Upper lobe of right lung (tissue), 1 donor: Measurements from ENCODE around the gene NAALADL1. TPM values are rescaled to one million over a fixed set of nuclear protein-coding genes. Genes with fewer than 3 reads are reported as not detected.

Experiments used
- ATAC-seq: fragments of 200-7000 bp; cut with Tn5 transposase; one replicate; pipeline ENCODE4 v1.9.1; 2020; ENCODE audit warnings: mild to moderate bottlenecking, moderate library complexity
- DNase-seq: peaks from one replicate; pipeline ENCODE4 v3.0.0-alpha.2; 2020
- H3K27ac ChIP-seq: fragments of 200-600 bp; one replicate; pipeline ENCODE4 v1.8.0; 2022
- H3K27me3 ChIP-seq: fragments of 200-600 bp; one replicate; pipeline ENCODE4 v1.8.0; 2022; ENCODE audit warnings: mild to moderate bottlenecking
- H3K36me3 ChIP-seq: fragments of 200-600 bp; one replicate; pipeline ENCODE4 v1.8.0; 2022
- H3K4me1 ChIP-seq: fragments of 200-600 bp; one replicate; pipeline ENCODE4 v1.8.0; 2022
- H3K4me3 ChIP-seq: fragments of 200-600 bp; one replicate; pipeline ENCODE4 v1.8.0; 2022; ENCODE audit warnings: mild to moderate bottlenecking
- H3K9me3 ChIP-seq: fragments of 200-600 bp; one replicate; pipeline ENCODE4 v1.8.0; 2022
- intact Hi-C: fragments of 100-400 bp; cut with DNase I; formaldehyde crosslinking; loops from one replicate; pipeline ENCODE4 v1.11.0; 2022
- total RNA-seq: library from RNA; stranded (reverse); fragmentation: NEBNext Ultra II Directional; extraction: Animal tissue kit (Norgen Biotek cat#: 25700); gene quantifications from one replicate; pipeline ENCODE4 v1.2.1, GENCODE V29; 2021
- TF ChIP-seq, protein P1 (sequence below): fragments of 200-600 bp; IDR thresholded peaks from one replicate; pipeline ENCODE4 v1.8.0; 2022; ENCODE audit warnings: antibody characterized with exemption
- donor health status: DM: no; HTN: yes; CAD: no; lungs with severe emphysema.

The NAALADL1 gene
- total RNA-seq, 1 donor from 2014 or later = 10.0 TPM

DNA sequence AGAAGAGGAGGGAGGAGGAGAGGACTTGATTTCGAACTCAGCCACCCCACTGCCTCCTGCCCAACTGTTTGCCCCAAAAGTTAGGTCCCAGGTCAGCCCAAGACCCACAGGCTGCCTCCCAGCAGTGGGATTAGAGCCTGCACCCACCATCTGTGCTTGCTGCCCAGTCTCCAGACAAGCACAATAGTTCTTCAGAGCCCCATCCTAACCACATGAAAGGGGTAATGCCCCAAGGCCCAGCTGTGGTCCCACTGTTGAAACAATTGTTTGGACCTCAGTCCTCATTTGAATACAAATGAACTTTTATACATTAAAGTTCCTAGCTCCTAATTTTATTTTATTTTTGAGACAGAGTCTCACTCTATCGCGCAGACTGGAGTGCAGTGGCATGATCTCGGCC lies 32.3 kb upstream of the NAALADL1 start:
- DNase-seq (no peak), ATAC-seq (no peak)
- intact Hi-C loops = no loop called here
- Histone ChIP-seq H3K36me3 (peaks cover 38% of the 10 kb centered on the region), H3K4me3 (no peak overlapping the region), H3K27ac (no peak overlapping the region), H3K4me1 (no peaks in the 10 kb centered on the region), H3K9me3 (no peaks in the 10 kb centered on the region), H3K27me3 (no peaks in the 10 kb centered on the region)
- TF ChIP-seq, protein P1, sequence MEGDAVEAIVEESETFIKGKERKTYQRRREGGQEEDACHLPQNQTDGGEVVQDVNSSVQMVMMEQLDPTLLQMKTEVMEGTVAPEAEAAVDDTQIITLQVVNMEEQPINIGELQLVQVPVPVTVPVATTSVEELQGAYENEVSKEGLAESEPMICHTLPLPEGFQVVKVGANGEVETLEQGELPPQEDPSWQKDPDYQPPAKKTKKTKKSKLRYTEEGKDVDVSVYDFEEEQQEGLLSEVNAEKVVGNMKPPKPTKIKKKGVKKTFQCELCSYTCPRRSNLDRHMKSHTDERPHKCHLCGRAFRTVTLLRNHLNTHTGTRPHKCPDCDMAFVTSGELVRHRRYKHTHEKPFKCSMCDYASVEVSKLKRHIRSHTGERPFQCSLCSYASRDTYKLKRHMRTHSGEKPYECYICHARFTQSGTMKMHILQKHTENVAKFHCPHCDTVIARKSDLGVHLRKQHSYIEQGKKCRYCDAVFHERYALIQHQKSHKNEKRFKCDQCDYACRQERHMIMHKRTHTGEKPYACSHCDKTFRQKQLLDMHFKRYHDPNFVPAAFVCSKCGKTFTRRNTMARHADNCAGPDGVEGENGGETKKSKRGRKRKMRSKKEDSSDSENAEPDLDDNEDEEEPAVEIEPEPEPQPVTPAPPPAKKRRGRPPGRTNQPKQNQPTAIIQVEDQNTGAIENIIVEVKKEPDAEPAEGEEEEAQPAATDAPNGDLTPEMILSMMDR = no peak

DNA sequence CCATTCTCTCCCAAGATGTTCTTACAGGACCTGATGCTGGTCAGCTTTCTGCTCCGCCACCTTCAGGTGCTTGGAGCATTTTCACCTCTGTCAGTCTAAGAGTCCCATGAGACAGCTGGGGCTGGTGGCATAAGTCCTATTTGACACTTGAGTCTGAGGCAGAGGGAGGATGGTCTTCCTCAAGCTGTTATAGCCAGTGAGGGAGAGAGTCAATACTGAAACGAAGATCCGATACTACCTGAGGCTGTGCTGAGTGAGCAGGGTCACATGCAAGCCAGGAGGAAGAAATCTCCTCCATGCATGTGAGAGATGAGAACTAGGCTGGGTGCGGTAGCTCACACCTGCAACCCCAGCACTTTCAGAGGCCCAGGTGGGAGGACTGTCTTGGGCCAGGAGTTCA lies 31.3 kb upstream of the NAALADL1 start:
- intact Hi-C loops = no loop called here
- H3K9me3 ChIP-seq = no peaks in the 10 kb centered on the region
- H3K36me3 ChIP-seq = peaks cover 44% of the 10 kb centered on the region
- no peak overlapping the region for H3K27ac ChIP-seq
- no peak for ATAC-seq
- H3K4me3 ChIP-seq = no peak overlapping the region
- no peak for DNase-seq
- H3K4me1 ChIP-seq = peaks cover 6% of the 10 kb centered on the region
- TF ChIP-seq, protein P1 = no peak
- H3K27me3 ChIP-seq = no peaks in the 10 kb centered on the region

DNA sequence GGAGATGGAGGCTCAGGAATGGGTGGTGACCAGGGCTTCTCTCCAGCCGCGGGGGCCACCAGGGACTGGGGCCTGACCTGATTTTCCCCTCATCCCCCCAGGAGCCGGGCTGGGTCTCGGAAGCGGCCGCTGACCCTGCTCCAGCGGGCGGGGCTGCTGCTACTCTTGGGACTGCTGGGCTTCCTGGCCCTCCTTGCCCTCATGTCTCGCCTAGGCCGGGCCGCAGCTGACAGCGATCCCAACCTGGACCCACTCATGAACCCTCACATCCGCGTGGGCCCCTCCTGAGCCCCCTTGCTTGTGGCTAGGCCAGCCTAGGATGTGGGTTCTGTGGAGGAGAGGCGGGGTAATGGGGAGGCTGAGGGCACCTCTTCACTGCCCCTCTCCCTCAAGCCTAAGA lies 29.5 kb upstream of the NAALADL1 start:
- TF ChIP-seq, protein P1 = no peak
- Histone ChIP-seq H3K36me3 (peaks cover 44% of the 10 kb centered on the region), H3K4me3 (no peak overlapping the region), H3K4me1 (peaks cover 7% of the 10 kb centered on the region), H3K27me3 (no peaks in the 10 kb centered on the region), H3K27ac (no peak overlapping the region), H3K9me3 (no peaks in the 10 kb centered on the region)
- ATAC-seq (no peak), DNase-seq (no peak)
- intact Hi-C loops = no loop called here

DNA sequence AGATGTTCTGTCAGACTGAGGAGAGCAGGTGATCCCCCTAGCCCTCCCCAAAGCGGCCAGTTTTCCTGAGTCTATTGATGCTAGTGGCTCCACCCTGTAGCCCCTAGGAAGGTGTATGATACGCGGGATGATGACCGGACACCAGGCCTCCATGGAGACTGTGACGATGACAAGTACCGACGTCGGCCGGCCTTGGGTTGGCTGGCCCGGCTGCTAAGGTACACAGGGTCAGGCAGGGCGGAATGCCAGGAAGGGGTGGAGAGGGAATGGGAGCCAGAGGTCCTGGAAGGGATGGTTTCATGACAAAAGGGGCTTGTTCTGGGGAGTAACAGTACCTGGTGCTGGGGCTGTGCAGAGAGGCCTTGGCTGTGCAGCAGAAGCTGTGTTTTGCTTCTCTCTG lies 28.9 kb upstream of the NAALADL1 start:
- TF ChIP-seq, protein P1 = no peak
- DNase-seq = no peak

DNA sequence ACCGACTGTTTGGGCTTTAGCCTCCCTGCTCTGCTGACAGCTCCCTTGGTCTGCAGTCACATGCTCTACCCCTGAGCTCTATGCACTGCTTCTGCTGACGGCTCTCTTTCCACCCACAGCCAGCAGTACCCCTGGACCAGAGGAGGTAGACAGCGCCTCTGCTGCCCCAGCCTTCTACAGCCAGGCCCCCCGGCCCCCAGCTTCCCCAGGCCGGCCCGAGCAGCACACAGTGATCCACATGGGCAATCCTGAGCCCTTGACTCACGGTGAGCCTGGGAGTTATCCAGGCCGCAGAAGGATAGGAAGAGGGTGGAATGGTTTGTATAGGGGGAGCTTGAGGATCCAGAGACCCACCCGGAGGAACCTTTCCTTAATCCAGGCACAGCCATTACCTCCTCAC lies 28.5 kb upstream of the NAALADL1 start:
- Histone ChIP-seq H3K4me1 (peaks cover 7% of the 10 kb centered on the region), H3K4me3 (no peak overlapping the region), H3K36me3 (peaks cover 44% of the 10 kb centered on the region), H3K27me3 (no peaks in the 10 kb centered on the region), H3K9me3 (no peaks in the 10 kb centered on the region), H3K27ac (no peak overlapping the region)
- intact Hi-C loops = no loop called here
- DNase-seq = no peak
- no peak for ATAC-seq
- TF ChIP-seq, protein P1 = no peak

More for the DNA sequence above, 28.9 kb upstream of the NAALADL1 start:
- Histone ChIP-seq H3K27me3 (no peaks in the 10 kb centered on the region), H3K9me3 (no peaks in the 10 kb centered on the region), H3K27ac (no peak overlapping the region), H3K4me1 (peaks cover 7% of the 10 kb centered on the region), H3K4me3 (no peak overlapping the region), H3K36me3 (peaks cover 44% of the 10 kb centered on the region)
- intact Hi-C loops = no loop called here
- no peak for ATAC-seq

DNA sequence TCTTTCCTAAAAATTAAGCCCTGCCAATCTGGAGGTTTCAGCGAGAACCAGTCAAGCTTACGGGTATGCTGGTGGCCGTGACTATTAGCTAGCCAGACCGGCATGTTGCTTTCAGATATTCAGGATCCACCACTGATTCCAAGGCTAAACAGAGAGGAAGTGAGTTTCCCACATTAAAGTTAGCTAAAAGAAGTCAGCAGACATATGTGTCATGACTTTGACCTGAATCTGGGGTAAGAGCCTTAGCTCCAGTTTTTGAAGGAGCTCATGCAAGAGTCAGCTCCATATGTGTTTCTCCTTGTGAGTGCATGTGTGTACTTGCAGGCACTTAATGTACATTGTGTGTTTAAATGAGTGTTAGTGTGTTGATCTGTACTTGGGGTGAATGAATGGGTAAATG lies 27.1 kb upstream of the NAALADL1 start:
- Histone ChIP-seq H3K27me3 (no peaks in the 10 kb centered on the region), H3K9me3 (no peaks in the 10 kb centered on the region), H3K27ac (no peak overlapping the region), H3K36me3 (peaks cover 44% of the 10 kb centered on the region), H3K4me3 (no peak overlapping the region), H3K4me1 (peaks cover 7% of the 10 kb centered on the region)
- TF ChIP-seq, protein P1 = no peak
- DNase-seq (no peak), ATAC-seq (no peak)
- intact Hi-C loops = no loop called here
